CD4-positive, alpha-beta T cell treated with Interleukin-10 for 1 hour (primary cell): ENCODE results near the gene TNFRSF4.

Source experiments
- DNase-seq: peaks from one replicate; pipeline ENCODE4 v3.0.0-alpha.2; 2020

The TNFRSF4 gene

GRCh38 chr1:1245178-1245816 is 31.3 kb upstream of the TNFRSF4 start:
- DNase-seq: no peak

DNA sequence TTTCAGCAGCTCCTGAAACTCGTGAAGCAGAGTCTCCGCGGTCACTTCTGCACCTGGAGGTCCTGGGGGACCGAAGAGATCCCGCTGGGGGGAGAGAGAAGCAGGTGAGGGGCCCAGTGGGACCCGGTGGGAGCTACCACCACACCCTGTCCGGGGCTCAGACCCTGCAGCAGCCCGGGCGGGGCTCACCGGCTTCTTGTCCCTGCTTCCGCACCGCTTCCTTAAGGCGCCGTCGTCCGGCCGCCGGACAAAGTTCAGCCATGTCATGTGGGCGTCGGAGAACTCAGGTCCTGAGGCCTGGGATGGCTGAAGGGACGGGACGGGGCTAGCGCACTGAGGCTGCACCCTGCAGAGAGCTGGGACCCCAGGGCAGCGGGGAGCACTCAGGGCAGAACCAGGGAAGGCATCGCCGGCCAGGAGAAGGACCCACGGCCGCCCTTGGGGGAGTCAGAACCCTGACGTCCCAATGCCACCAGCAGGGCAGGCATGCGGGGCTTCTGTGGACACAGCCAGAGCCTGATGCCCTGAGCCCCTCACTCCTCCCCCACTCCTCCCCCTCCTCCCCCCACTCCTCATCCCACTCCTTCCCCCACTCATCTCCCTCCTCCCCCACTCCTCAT is 30.3 kb upstream of the TNFRSF4 start:
- DNase-seq: no peak

DNA sequence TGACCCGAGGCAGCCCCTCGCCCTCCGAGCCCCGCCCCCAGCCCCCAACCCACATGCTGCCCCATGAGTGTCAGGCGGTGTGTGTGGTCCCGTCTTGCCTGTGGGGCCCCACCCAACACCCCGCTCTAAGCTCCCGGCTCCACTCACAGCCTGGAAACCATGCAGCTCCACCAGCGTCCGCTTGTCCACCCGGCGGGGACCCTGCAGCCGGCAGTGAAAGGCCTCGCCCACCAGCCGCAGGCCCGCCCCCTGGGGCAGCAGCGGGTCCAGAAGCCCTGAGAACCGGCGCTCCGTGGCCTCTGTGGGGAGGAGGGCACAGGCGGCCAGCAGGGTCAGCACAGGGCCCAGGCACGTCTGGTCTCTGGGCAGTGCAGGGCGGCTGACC is 29.8 kb upstream of the TNFRSF4 start:
- no peak for DNase-seq

DNA sequence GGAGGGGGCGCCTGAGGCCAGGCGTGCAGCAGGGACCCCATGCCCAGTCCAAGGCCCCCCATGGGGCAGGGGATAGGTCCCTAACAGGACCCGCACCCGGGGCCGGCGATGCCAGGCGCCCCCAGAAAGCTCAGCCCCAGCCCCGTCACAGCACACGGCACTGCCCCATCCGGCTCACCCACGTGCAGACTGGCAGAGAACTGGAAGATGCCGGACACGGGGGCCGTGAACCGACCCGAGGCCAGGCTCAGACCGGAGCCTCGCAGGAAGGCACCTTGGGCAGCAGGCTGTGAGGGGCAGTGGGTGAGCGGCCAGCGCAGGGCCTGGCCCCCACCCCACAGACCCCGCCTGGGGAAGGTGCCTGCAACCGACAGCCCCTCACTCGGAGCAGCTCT is 29.3 kb upstream of the TNFRSF4 start:
- DNase-seq: no peak

DNA sequence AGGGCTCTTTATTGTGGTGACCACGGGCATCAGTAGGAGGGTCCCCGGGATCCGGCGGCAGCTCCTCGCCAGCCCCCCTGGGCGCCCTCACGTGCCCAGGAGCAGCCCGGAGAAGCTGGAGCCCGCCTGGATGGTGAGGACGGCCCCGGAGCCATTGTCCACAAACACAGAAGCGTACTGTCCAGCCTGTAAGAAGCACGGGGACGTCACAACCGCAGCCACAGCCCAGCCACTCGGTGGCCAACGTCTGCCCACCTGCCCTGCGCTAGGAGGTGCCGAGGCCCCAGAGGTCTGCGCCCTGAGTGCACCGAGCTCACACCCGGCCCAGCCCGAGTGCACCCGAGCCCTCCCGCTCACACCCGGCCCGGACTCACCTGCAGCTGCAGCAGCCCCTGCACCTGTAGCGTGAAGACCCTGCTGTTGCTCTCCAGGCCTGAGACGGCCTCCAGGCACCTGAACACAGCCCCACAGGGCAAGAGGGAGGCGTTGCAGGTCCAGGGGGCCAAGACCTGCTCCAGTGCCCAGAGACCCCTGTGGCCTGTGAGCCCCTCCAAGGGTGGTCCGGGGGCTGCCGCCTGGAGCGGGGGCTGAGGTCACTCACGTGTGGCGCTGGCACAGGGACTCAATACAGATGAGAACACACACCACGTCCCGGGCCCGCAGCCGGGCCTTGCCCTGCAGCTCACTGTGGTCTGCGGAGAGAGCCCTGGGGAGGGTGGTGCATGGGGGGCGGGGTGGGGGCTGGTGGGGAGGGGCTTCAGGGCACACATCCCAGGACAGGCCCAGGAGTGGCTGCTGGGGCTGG is 28.7 kb upstream of the TNFRSF4 start:
- no peak for DNase-seq

DNA sequence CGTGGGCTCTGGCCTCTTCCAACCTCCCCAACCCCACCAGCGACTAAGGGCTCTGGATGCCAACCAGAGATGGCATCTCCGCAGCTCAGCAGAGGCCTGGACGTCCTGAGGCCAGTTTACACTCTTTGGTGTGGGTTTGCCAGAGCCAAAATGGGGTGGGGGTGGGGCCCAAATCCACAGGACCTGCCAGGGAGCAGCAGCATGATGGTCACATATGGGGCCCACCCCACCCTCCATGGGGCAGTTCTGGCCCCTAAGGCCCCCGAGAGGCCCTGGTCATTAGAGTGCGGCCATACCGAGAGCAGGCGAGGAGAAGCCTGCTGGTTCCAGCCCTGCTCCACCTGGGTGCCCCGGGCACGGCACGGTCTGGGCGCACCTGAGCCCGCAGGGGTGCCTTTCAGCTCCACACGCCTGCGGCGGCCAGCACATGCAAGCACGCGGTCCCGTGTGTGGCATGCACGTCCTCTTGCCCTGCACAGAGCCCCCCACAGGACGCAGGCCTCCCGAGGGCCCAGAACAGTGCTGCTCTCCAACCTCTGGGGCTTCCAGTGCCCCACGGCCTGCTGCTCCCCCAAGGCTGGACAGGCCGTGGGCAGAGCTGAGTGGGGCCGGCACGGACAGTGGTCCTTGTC is 27.8 kb upstream of the TNFRSF4 start:
- no peak for DNase-seq

GRCh38 chr1:1240822-1241587 is 27.1 kb upstream of the TNFRSF4 start:
- no peak for DNase-seq

DNA sequence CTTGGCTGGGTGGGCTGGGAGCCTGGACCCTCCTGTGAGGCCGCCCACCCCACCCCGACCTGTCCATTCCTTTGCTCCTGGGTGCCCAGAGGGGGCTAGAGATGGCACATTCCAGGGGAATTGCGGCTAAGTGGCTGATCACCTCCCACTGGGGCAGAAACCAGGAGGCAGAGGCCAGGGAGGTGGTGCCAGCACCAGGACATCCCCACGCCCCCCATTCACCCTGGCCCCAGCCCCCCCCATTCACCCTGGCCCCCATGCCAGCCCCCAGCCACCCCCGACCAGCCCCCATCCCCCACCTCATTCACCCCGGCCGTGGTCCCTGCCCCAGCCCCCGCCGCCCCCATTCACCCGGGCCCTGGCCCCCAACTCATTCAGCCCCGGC is 26.4 kb upstream of the TNFRSF4 start:
- DNase-seq: no peak

DNA sequence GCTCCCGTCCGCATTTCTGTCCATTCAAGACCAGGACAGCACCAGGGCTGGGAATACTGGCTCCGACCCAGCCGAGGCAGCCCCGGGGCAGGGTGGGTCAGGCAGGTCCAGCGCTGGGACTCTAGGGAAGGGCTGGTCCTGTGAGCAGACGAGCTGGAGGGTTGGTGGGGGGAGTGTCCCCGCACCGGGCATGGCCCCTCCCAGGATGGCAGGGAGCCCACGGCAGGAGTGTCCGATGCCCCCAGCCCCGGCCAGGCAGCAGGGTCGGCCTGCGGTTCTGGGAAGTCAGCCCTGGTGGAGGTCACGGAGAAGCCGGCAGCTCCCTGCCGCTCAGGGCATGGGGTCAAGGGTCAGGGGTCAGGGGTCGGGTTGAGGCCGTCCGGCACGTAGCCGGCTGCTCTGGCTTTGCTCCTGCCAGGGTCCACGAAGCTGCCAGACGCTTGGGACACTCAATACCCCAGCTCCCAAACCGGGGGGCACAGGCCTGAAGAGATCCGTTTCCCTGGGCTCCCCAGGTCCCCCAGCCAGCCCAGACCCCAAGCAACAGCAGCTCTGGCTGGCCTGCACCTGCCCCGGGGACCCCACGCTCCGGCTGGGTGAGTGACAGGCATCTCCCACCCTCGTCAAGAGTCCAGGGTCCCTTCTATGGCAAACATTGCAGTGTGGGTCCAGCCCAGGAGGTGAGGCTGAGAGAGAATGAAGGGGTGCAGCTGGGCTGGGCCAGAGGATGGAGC is 25.8 kb upstream of the TNFRSF4 start:
- no peak for DNase-seq

- no peak for DNase-seq
Measured at GRCh38 chr1:1239227-1239613, 25.3 kb upstream of the TNFRSF4 start.

GRCh38 chr1:1238702-1239178 is 24.8 kb upstream of the TNFRSF4 start:
- DNase-seq: no peak

- DNase-seq: no peak
Measured at GRCh38 chr1:1237874-1238701, 24.1 kb upstream of the TNFRSF4 start.

DNA sequence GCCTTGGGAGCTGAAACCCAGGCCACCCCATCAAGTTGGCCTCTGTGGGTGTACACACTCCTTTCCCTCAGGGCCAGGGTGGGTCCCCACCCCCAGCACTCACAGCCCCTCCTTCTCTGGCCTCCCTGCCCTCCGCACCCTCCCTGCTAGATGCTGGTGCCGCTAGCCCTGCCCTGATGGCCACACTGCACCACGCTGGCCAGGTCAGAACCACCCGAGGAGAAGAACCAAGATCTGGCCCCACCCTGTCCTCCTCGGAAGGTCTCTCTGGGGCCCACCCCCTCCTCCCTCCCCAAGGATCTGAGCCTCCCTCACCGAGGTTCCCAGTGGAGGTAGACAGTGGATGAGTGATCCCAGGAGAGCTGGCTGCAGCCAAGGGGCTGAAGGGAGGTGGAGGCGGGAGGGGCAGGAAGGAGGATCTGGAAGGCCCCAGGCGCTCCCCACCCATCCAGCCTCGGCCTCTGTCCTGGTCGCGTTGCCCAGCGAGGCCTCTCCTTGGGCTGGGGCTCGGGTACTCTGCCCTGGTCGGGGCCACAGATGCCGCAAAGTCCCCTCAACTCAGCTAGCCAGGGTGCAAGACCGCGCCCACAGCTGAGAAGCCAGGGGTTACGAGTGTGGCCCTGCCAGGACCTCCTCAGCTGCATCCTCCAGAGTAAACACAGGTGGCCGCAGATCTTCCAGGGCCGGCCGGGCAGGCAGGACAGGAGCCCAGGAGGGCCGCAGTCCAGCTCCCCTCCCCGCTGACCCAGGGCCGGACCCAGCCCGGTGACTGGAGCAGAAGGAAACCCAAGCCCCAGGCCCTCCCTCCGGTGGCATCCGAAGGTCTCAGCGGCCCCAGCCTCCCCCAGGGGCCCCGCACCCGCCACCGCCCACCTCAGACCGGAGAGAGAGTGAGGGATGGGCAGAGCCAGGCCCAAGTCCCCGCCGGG is 23.3 kb upstream of the TNFRSF4 start:
- no peak for DNase-seq

GRCh38 chr1:1236176-1236763 is 22.3 kb upstream of the TNFRSF4 start:
- no peak for DNase-seq

- no peak for DNase-seq
Measured at GRCh38 chr1:1235016-1235744, 21.2 kb upstream of the TNFRSF4 start.

- DNase-seq: no peak
Measured at GRCh38 chr1:1234180-1234808, 20.3 kb upstream of the TNFRSF4 start.

DNA sequence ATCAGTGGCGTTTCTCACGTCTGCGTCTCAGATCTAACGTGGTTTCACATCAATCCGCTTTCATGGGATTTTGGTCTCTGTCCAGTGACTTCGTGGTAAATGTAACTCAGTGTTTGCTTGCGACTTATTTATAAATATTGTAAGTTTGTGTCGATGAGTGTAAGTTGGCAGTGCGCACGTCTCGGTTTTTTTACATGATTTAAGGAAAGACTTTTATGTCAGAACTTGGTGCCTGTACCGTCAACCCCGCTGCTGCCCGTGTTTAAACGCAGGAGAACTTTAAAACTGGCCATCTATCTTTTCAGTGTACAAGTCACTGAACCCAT is 19.6 kb upstream of the TNFRSF4 start:
- DNase-seq: no peak

GRCh38 chr1:1232796-1233566 is 19.0 kb upstream of the TNFRSF4 start:
- DNase-seq: no peak
